Measurements from ENCODE around the gene FOXD1. TPM values are rescaled to one million over a fixed set of nuclear protein-coding genes. Genes with fewer than 3 reads are reported as not detected.

FOXD1 gene
- total and polyA plus RNA-seq, 2 donors (not counting 3 experiments of a cell fraction or from before 2014, with no cell fraction given): 0.06 to 0.20 TPM

GRCh38 chr5:73471654-73472053, 23.1 kb upstream of the FOXD1 start:
- H3K9me3 ChIP-seq (replicated peaks; ENCODE audit: control insufficient read depth, insufficient read depth, low read length): no peaks in the 10 kb centered on the region
- ChIA-PET POLR2A (no interaction called here), CTCF (interaction anchor here (1.3 to 1.6 kb wide), 2 partner anchors 16 to 17 kb away, joined by 3 to 4 read pairs; no protein-coding TSS in a partner anchor)
- no peaks in the 10 kb centered on the region for H3K4me1 ChIP-seq (ENCODE audit: control insufficient read depth, extremely low read depth, insufficient read depth, low read length)
- H3K9me1 ChIP-seq (replicated peaks; ENCODE audit: control insufficient read depth, extremely low read depth, insufficient read depth, low read length): no peaks in the 10 kb centered on the region
- no peak for DNase-seq (ENCODE audit: low read depth, low spot score)
- TF ChIP-seq POLR2AphosphoS5 (IDR thresholded peaks at IDR 0.05; ENCODE audit: insufficient read depth, low read depth, low read length): no peak
- no peak for TF ChIP-seq FOS (IDR thresholded peaks at IDR 0.05; ENCODE audit: borderline replicate concordance, insufficient read depth, low read length)
- no peak for TF ChIP-seq GATA2 (IDR thresholded peaks at IDR 0.05; ENCODE audit: insufficient read depth, insufficient read length, low read depth, low read length)
- TF ChIP-seq CTCF (IDR thresholded peaks at IDR 0.05; ENCODE audit: extremely low read depth in 1 of 2, insufficient read depth in 1 of 2, low read depth in 1 of 2, low read length in 2 of 2): no peak
- TF ChIP-seq JUN (IDR thresholded peaks at IDR 0.05; ENCODE audit: borderline replicate concordance, insufficient read depth, insufficient read length, low read depth): no peak
- TF ChIP-seq MYC (IDR thresholded peaks at IDR 0.05; ENCODE audit: low read depth, low read length): no peak
- TF ChIP-seq POLR2A (IDR thresholded peaks at IDR 0.05; ENCODE audit: low read depth, low read length): no peak
- no peak for TF ChIP-seq EZH2 (IDR thresholded peaks at IDR 0.05; ENCODE audit: borderline replicate concordance, low read depth, low read length, severe bottlenecking)
- TF ChIP-seq MAX (IDR thresholded peaks at IDR 0.05; ENCODE audit: insufficient read depth, insufficient read length): no peak
- no peak overlapping the region for H3K4me3 ChIP-seq (replicated peaks in 1 of 3; ENCODE audit: insufficient read depth in 1 of 3, low read depth in 1 of 3, low read length in 3 of 3)
- no TSS peak for BruUV-seq (replicated peaks)
- no peaks in the 10 kb centered on the region for H3K79me2 ChIP-seq (ENCODE audit: control insufficient read depth, insufficient read depth, low read length)
- H3K27ac ChIP-seq (ENCODE audit: insufficient read depth, low read depth, low read length): no peak overlapping the region
- no peaks in the 10 kb centered on the region for H3K36me3 ChIP-seq (ENCODE audit: control insufficient read depth in 2 of 2, extremely low read depth in 1 of 2, insufficient read depth in 2 of 2, low read length in 2 of 2)
- no peak overlapping the region for H3K9ac ChIP-seq (replicated peaks; ENCODE audit: extremely low read depth, insufficient read depth, low read length)
- no peaks in the 10 kb centered on the region for H4K20me1 ChIP-seq (replicated peaks; ENCODE audit: control insufficient read depth, extremely low read depth, insufficient read depth, low read length)
- H3K27me3 ChIP-seq (ENCODE audit: control insufficient read depth in 2 of 2, insufficient read depth in 2 of 2, low read length in 2 of 2): peaks cover 18 to 23% of the 10 kb centered on the region in 2 experiments
- no peak overlapping the region for H3K4me2 ChIP-seq (ENCODE audit: insufficient read depth, low read length)
- intact Hi-C loops (cut with micrococcal nuclease) (no loop called here), dilution Hi-C loops (cut with MboI; ENCODE audit: extremely low pct_ligation_motif_present, low sequenced_read_pairs) (no loop called here)
- FAIRE-seq: no peak
- no peak overlapping the region for H2AFZ ChIP-seq (ENCODE audit: low read depth, low read length)
